GM21381 (cell line): ENCODE measurements around the gene SPART.
"Not testable (repeated sequence)": the region's sequence is repeated elsewhere in the genome, so short reads cannot be mapped to it uniquely, and the experiment has no call there.

Experiments used
- ATAC-seq: cut with Tn5 transposase; IDR thresholded peaks from one replicate; pipeline ENCODE4 v1.9.1; 2021; ENCODE audit warnings: mild to moderate bottlenecking, moderate library complexity; ENCODE audit not compliant: unreplicated experiment

SPART gene

DNA sequence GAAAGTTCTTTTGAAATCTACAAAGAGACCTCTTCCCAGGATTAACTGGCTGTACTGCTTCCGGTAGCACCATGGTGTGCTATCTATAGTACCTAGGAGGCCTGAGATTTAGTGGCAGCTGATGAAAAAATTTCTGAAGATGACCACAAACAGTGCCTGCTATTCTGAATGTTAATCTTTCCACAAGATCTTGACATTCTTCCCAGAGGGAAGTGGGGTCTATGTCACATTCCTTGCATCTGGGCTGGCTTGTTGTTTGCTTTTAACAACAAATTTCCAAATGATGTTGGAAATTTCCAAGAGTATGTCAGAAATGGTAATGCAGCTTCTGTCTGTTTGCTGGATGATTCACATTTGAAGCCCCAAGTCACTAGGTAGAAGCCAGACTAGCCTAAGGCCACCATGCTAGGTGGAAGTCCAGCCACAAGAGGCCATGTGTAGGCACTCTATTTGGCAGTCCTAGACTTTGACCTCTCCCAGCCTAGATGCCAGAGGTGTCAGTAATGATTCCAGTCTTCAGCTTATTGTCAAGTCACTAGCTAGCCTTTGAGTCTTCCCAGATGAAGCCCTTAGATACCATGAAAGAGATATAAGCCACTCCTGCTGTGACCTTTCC lies 22.1 kb downstream of the SPART start:
- no peak for ATAC-seq

DNA sequence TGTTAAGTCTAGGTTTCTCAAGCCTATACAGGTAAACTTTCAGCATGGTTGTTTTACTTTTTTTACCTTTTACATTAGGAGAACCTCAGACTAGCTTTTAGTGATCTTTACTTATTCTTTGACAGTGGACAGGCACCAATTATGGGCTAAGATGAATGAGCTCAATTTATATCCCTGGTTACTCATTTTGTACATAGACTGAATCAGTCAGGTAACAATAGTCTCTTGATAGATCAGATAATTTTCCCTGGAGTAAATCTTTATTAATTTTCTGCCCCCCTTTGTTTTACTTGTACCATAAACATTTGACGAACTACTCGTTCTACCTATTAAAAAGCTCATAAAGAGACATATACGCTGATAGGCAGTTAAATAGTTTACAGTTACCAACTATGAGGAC lies 22.8 kb downstream of the SPART start:
- ATAC-seq = no peak

DNA sequence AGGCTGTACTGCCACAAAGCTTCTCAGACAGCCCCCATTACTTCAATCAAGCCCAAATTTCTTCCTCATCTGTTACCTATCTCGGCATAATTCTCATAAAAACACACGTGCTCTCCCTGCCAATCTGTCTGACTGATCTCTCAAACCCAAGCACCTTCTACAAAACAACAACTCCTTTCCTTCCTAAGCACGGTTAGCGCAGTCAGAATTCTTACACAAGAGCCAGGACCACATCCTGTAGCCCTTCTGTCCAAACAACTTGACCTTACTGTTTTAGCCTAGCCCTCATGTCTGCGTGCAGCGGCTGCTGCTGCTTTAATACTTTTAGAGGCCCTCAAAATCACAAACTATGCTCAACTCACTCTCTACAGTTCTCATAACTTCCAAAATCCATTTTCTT lies 26.4 kb downstream of the SPART start:
- not testable (repeated sequence) for ATAC-seq

DNA sequence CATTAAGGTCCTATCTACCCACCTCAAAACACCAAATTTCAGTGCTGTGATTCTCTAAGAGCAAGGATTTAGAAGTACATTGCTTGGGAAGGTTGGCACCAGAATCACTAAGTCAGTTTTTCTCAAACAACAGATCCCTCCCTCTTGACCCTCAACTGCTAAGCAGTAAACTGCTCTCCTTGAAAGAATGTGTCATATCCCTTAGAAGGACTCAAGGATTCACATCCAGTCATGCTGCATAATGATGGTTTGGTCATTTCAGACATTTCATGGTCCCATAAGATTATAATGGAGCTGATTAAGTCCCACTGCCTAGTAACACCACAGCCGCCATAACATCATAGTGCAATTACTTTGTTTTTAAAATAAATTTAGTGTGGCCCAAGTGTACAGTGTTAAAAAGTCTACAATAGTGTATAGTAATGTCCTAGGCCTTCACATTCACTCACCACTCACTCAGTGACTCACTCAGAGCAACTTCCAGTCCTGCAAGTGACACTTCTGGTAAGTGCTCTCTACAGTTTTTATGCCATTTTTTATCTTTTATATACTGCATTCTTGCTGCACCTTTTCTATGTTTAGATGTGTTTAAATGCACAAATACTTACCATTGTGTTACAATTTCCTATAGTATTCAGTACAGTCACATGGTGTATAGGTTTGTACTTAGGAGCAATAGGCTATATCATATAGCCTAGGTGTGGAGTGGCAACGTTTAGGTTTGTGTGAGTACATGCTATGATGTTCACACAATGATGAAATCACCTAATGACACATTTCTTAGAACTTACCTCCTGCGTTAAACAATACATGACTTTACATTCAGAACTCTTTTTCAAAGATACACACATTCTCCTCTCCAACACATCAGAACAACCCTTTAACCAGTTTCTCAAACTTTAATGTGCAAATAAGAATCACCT lies 32.9 kb downstream of the SPART start:
- ATAC-seq = no peak

DNA sequence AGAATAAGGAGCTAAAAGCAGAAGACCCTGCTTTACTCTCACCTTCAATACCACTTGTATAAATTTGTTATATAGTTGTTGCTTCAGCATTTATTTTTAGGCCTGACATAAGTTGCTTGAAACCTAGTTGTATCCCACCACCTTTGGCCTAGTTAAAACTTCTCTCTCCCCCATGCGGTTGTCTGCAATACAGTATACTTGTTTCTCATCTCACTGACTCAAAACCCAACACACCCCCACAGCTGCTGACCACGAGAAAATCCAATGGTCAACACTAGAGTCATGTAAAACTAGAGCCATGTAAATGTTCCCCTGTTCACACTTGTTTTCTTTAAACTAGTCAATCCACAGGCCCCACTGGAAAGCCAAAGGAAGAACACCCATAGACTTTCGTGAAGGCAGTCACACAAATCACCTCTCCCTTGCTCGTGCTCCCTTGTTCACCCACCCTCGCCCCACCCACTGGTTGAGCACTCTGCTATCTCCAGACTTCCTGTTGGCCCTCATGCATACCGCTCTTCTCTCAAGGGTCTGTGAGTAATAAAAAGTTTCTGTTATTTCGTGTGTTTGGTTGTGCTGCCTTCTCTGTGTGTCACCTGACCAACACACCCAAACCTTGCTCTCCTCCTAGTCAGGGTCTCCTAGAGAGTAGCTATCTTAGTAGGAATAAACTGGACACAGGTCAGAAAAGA lies 35.6 kb downstream of the SPART start:
- ATAC-seq = peak; percentile 55

DNA sequence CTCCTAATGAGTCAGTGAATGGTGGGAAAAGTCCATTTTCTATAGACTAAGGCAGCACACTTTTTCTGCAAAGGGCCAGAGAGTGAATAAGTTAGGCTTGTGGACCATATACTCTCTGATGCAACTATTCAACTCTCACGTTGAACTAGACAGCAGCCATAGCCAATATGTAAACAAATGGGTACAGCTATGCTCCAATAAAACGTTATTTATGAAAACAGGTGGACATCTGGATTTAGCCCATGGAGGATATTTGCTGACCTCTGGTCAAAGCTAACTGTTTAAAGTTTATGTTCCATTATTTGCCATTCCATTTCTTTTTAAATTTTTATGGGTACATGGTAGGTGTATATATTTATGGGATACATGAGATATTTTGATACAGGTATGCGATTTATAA lies 43.9 kb downstream of the SPART start:
- no peak for ATAC-seq

DNA sequence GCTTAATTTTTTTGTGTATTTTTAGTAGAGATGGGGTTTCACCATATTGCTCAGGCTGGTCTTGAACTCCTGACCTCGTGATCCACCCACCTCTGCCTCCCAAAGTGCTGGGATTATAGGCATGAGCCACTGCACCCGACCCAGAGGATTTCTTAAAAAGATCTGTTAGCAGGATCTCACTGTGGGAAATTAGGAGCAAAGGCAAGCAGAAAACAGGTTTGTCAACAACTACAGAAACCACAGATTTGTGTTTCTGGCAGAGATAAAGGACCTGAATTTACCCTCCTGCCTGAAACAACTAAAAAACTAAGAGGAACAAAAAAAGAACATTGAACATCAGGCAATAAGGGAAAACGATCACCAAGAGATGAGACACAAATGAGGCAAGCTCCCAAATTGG lies 46.7 kb downstream of the SPART start:
- ATAC-seq = not testable (repeated sequence)

DNA sequence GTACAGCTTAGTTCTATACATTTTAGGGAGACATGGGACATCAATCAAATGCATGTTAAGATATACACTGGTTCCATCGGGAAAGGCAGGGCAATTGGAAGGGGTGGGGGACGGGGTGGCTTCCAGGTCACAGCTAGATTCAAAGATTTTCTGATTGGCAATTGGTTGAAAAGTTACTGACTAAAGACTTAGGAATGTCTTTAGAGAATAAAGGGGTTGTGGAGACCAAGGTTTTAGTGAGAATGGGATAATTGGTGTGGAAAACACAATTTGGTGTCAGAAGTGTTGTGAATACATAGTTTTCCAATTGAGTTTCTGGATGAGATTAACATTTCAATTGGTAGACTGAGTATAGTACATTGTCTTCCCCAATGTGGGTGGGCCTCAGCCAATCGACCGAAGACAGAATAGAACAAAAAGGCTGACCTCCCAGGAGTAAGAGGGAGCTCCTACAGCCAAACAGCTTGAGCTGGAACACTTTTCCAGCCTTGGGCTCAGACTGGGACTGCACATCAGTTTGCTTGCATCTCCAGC lies 47.6 kb downstream of the SPART start:
- no peak for ATAC-seq

DNA sequence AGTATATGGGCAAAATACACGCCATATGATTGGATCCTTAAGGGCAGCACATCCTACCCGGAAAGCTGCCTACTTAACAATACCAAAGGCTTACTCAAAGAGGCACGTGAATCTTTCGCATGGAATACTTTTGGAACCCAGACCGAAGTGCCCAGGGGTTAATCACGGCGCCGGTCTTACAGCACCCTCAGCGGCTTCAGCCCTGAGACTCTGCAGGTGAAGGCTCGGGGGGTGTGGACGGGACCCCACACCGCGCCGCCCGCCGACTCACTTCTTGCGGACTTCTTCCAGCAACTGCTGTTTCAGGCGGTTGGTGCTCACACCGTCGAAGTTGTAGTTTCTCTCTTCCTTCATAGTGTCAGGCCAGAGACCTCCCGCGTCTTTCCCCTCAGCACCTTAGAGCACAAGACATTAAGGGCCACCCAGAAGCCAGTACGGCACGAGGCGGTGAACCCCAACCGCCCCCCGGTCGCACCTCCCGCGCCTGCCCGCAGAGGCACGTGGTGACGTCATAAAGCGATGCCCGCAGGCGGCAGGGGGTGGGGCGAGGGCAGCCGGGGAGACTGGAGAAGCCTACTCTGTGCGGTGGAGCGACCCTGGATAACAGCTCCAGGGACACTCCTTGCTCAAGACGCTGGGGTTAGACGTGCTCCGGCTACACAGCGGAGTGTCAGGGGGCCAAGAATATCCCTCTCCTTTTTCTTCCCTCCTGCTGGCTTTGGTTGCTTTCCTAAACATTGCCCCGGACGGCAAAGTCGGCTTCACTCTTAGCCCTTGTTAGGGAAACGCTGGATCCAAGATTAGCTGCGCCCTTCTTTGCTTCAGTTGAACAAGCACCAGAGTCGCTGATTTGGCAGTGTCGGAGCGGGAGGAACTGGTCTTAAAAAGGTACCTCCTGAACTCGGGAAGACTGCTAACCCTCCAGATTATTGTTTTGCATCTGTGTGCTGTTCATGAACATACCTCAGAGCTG lies 48.5 kb downstream of the SPART start, which contains the start of gene CCDC169:
Gene CCDC169, minus strand, starts transcription at position 449 of the 973 bp plus-strand sequence. Its CDS starts 95 bp downstream, at position 354.
- no peak for ATAC-seq

DNA sequence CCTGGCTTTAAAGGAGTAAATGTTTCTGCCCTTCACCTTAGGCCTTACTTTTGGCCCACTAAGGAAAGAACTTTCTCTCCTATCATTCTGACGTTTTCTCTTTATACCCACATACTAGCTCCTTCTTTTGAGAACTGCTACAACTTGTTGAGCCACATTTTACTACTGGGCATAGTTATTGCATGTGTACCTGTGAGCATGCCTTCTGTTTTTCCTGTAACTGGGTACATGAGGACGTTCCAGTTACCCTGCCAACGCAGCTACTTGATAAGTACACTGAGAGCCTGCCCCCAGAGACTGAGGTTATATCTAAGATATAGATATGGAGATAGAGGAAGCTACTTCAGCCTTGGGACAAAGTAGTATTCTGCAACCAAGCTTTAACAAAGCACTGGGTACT lies 52.1 kb downstream of the SPART start:
- no peak for ATAC-seq

DNA sequence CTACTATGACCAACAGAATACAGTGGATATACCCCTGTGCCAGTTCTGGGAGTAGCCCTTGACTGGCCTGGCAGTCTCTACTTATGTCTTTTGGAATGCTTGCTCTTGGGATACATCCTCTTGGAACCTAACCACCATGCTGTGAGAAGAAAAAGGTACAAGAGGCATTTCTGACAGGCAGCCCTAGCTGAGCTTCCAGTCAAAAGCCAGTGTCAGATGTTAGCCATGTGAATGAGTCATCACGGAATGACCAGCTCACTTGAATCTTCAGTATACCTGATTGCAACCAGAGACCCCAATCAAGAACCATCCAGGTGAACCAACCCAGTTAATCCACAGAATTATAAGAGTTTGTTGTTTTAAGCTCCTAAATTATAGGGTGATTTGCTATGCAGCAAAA lies 52.7 kb downstream of the SPART start:
- no peak for ATAC-seq

DNA sequence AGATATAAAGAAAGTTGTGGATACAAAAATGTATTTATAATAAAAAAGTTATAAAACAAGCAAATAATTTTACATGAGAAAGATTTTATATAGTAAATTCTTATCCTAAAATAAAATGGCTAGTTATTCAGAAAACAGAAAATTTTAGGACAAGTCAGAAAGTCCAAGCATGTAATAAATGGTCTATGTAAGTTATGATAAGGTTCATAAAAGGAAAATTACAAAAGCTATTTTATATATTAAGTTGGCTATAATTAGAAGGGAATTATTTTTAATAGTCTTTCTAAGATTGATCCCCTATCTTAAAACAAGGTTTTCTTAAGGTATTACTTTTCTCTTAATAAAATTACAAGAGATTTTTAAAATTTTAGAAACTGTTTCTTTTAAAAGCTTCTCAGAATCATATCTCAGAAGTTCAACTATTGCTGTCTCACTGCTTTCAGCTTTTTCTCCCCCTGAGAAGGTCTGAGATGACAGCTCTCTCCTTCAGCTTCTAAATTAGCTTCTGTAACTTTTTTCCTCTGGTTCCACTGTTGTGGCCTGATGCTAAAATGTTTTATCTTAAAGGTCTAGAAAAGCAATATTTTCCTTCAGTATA lies 57.3 kb downstream of the SPART start:
- ATAC-seq = no peak

DNA sequence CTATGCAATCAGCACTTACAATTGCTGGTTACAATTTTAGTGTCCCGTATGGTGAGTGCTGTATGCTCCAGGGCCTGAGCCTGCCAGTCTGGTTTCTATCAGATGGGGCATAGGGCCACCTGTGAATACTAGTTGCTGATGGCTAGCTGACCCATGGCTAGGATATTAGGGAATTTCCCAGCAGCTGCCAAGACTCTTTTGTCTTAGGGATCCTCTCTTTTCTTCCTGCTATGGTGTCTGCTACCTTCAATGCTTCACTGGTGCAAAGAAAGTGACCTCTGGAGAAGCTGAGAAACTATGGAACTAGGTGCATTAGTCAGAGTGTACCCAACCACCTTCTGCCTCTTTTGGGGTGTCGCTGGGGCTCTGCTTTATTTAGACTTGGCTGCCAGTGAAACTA lies 60.2 kb downstream of the SPART start:
- no peak for ATAC-seq

DNA sequence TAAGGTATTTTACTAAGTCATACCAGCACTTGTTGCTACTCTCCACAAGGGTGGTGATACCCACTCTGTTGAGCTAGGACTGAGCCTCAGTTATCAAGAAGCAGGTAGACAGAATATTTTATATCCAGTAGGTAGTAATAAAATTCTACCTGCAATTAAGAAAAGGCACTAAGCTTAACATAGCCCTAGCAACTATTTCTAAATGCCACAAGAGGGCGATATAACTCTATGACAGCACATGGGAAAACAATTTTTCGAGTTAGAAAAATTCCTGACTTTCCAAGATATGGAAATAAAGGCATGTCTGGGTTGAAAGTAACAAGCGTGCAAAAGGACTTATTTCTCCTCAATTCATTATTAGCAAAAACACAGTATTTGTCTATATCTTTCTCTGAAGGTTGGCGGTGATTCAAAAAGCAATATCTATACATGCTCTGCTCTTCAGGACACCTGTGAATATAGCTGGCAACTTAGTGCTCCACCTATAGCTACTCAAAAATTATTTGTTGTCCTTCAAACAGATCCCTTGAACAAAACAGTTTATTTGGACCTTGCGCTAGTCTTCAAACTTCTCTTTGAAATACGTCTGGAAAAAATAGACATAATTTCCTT lies 63.3 kb downstream of the SPART start:
- no peak for ATAC-seq

DNA sequence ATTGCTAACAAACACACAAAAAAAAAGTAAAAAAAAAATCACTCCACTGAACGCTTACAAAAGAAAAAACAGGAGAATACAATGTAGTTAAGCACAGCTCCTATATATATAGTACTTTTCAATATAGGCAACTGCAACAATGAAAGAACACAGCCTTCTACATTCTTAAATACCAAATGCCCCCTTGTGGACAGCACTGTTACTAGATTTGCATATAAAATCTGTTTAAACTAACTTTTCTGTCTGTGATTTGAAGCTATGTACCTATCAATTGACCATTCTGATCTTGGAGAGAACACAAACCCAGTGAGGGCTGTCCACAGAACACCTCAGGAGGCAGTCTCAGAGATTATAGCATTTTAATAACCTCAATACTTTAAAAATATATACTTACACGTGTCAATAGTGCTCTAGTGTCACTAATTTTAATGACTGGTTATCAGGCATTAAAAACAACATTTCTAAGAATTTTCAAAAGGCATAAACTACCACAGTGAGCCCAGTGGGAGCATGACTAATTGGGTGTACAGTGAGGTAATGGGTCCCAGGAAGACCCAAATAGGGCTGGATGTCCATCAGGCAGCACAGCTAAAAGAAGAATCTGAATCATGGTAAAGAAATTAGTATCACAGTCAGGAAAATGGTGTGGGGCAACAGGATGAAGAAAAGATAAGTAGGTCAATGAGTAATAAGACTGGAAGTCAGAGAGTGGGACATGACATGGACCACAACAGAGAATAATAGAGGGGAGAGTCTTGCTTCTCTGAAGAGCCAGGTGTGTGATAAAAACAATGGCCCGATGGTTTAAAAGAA lies 70.8 kb downstream of the SPART start:
- ATAC-seq = no peak

DNA sequence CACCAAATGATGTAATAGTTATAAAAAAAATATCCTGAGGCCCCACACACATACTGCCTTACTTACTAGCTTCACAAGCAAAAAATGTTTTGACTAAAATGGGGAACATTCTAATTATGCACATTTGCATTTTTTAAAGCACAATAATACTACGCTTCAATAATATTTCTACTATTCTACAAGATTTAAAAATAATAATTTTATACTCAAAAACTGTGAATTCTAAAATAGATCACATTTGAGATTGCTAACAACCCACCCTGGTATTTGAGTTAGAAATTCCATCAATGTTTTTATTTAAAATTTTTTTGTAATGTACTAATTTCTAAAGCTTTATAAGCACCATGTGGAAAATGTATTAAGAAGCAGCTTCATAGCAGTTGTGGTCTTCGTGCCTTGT lies 72.8 kb downstream of the SPART start:
- ATAC-seq = no peak

DNA sequence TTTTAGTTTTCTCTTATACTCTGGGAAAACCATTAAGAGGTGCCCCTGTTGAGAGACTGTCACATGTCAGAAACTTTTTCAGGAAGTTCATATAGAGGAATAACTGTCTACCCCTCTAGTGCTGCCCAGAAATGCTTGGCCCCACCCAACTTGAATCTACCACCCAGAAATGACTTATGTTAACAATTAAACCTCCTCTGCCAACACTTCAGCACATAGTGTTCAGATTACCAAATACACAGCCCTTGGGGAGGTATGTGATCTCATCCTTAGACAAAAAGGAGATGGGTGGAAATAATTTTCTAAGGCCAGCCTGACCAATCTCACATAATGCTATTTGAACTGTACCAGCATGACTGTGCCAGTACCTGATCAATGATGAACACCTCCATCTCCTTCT lies 84.2 kb downstream of the SPART start:
- no peak for ATAC-seq

DNA sequence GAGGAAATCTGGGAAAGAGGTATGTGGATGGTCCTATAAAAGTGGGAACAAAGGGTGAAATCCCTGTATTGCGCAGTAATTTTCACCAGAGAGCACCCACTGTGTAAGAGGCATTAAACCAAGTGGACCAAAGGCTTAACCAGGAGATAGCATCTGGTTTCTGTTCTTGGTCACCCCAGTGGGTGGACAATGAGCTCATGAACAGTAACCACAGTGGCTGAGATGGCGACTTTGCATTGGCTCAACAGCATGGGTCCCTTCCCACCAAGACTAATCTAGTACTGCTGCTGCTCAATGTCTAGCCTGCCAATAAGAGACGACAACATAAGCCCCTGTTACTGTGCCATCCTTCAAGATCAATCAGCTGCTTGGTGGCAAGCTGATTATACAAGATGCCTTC lies 85.2 kb downstream of the SPART start:
- ATAC-seq = no peak
